Bronchial epithelial cell (primary cell): ENCODE measurements around the gene SMOC1. TPM values are rescaled to one million over a fixed set of nuclear protein-coding genes. Genes with fewer than 3 reads are reported as not detected.

Experiments used
- DNase-seq: peaks from one replicate; pipeline ENCODE4 v3.0.0-alpha.2; 2010; ENCODE audit warnings: low read depth
- FAIRE-seq: peaks from 2 replicates; lab custom pipeline; 2011; peaks lifted over from hg19 to GRCh38; lab: Jason Lieb, UNC
- H3K27me3 ChIP-seq: 2 replicates; pipeline ENCODE4 v1.5.1; 2011; ENCODE audit warnings: low read length; ENCODE audit not compliant: control insufficient read depth, insufficient read depth
- H3K36me3 ChIP-seq: 2 replicates; pipeline ENCODE4 v1.5.1; 2011; ENCODE audit warnings: low read length; ENCODE audit not compliant: control insufficient read depth, insufficient read depth
- H3K4me3 ChIP-seq: 2 replicates; pipeline ENCODE4 v1.5.1; 2011; ENCODE audit warnings: mild to moderate bottlenecking, low read depth, low read length, control low read depth
- total RNA-seq: library from RNA; depleted of rRNA; stranded (reverse); fragments of >200 nt; gene quantifications from 2 replicates; pipeline ENCODE4 v1.2.1, GENCODE V29; 2014
- TF ChIP-seq, protein P1 (sequence below): IDR thresholded peaks from 2 replicates; pipeline ENCODE4 v1.5.1; 2011; ENCODE audit warnings: mild to moderate bottlenecking, moderate library complexity, low read length, control low read depth, inconsistent platforms; ENCODE audit not compliant: insufficient read depth, severe bottlenecking

SMOC1 gene
- total RNA-seq, 1 donor from 2014 or later = 16.3 TPM

GRCh38 chr14:70057519-70058136 lies 178.4 kb downstream of the SMOC1 start:
- Histone ChIP-seq H3K4me3 (no peak overlapping the region), H3K36me3 (no peaks in the 10 kb centered on the region), H3K27me3 (peaks cover 2% of the 10 kb centered on the region)
- TF ChIP-seq, protein P1, sequence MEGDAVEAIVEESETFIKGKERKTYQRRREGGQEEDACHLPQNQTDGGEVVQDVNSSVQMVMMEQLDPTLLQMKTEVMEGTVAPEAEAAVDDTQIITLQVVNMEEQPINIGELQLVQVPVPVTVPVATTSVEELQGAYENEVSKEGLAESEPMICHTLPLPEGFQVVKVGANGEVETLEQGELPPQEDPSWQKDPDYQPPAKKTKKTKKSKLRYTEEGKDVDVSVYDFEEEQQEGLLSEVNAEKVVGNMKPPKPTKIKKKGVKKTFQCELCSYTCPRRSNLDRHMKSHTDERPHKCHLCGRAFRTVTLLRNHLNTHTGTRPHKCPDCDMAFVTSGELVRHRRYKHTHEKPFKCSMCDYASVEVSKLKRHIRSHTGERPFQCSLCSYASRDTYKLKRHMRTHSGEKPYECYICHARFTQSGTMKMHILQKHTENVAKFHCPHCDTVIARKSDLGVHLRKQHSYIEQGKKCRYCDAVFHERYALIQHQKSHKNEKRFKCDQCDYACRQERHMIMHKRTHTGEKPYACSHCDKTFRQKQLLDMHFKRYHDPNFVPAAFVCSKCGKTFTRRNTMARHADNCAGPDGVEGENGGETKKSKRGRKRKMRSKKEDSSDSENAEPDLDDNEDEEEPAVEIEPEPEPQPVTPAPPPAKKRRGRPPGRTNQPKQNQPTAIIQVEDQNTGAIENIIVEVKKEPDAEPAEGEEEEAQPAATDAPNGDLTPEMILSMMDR = no peak
- FAIRE-seq (no peak), DNase-seq (no peak)

DNA sequence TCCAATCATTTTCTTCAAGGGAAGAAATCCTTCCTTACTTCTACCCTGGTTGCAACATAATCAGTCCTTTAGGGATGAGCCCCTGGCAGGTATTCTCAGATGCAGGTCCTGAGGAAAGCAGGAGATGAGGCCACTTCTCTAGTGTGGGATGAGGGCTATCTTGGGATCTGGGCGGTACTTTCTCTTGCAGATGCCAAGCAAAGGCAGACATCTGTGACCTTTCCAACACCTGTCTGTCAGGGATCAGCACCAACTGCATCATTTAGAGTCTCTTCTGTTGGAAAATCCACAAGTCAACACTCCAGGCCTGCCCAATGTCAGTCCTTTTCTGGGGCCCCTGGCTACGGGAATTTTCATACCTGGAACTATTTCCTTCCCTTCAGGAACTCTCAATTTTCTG lies 180.3 kb downstream of the SMOC1 start:
- H3K4me3 ChIP-seq = no peak overlapping the region
- DNase-seq (no peak), FAIRE-seq (no peak)

DNA sequence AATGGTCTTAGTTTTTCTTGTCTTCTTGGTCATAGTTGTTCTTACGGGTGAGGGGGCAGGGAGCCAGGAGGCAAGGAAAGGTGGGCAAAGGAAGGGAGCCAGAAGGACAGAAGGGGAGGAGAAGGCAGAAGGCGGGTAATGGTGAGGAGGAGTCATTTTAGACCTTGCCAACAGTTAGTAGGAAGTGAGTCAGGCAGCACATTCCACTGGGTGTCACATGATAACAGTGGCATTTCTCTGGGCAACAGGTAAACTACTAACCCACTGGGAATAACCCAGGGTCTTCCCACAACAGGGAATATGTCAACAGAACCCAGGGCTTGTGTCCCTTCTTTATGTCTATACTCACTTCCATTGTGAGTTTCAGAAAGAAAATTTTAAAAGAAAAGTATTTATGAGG lies 181.9 kb downstream of the SMOC1 start:
- H3K36me3 ChIP-seq = no peaks in the 10 kb centered on the region
- TF ChIP-seq, protein P1 = no peak
- H3K27me3 ChIP-seq = peaks cover 2% of the 10 kb centered on the region
- no peak overlapping the region for H3K4me3 ChIP-seq
- FAIRE-seq = no peak
- DNase-seq = peak; percentile 81

More for the DNA sequence above, 180.3 kb downstream of the SMOC1 start:
- TF ChIP-seq, protein P1 = no peak
- peaks cover 2% of the 10 kb centered on the region for H3K27me3 ChIP-seq
- H3K36me3 ChIP-seq = no peaks in the 10 kb centered on the region

DNA sequence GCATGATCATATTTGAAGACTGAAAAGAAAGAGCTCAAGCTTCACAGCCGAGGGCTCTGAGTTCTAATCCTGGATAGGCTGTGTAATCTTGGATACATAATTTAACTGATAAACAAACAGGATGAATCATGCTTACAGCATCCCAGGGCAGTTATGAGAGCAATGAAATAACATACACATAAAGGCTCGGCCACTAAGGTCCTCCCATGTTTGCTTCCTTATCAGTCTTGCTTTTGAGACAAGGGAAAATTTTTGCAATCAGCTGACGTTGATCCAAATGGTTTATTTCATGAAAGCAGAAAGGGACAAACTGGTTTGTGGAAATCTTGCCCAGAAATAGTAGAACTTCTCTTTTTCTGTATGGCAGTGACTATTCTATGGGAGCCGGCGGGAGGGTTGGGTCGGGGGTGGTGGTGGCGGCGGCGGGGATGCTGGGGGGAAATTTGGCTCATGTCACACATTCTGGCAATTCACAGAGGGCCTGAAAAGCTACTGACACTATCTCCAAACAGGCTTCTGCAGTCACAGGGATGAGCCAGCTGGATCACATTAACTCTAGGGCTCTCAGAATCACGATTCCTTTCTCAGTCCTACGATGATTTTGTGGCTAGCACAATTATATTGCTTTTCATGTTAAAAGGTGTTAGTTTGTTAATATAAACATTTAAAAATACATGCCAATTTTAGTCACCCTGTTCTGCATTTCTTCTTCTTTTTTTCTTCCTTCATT lies 185.1 kb downstream of the SMOC1 start:
- FAIRE-seq = no peak
- TF ChIP-seq, protein P1 = no peak
- Histone ChIP-seq H3K27me3 (peaks cover 2% of the 10 kb centered on the region), H3K36me3 (no peaks in the 10 kb centered on the region), H3K4me3 (no peak overlapping the region)
- DNase-seq = no peak

GRCh38 chr14:70067810-70068209 lies 188.6 kb downstream of the SMOC1 start:
- no peaks in the 10 kb centered on the region for H3K36me3 ChIP-seq
- no peak overlapping the region for H3K4me3 ChIP-seq
- DNase-seq (no peak), FAIRE-seq (no peak)
- peaks cover 4% of the 10 kb centered on the region for H3K27me3 ChIP-seq
- TF ChIP-seq, protein P1 = no peak
